SU-DHL-6 (cell line): ENCODE data around the gene DICER1.

ENCODE experiments used
- H2AFZ ChIP-seq: fragments of 200-600 bp; sonication (generic); 2 replicates; pipeline ENCODE4 v1.6.1; 2014; ENCODE audit warnings: low read depth, mild to moderate bottlenecking, moderate library complexity, mixed read lengths, antibody characterized with exemption, low read length; ENCODE audit not compliant: severe bottlenecking
- H3F3A ChIP-seq: fragments of 200-600 bp; shearing (Covaris generic); 2 replicates; pipeline ENCODE4 v1.6.0; 2016; ENCODE audit warnings: antibody characterized with exemption, mild to moderate bottlenecking; ENCODE audit not compliant: insufficient read depth
- H3K27ac ChIP-seq: fragments of 200-600 bp; sonication (generic); 2 replicates; pipeline ENCODE4 v1.5.1; 2016; ENCODE audit warnings: low read depth, mild to moderate bottlenecking, low read length, moderate library complexity, mixed read lengths
- H3K27me3 ChIP-seq: fragments of 200-600 bp; sonication (generic), shearing (Covaris generic); 2 replicates; pipeline ENCODE4 v1.6.0; 2014; ENCODE audit warnings: mild to moderate bottlenecking, low read length
- H3K36me3 ChIP-seq: fragments of 200-600 bp; sonication (generic); 2 replicates; pipeline ENCODE4 v1.6.1; 2014; ENCODE audit warnings: mild to moderate bottlenecking, low read length, mixed read lengths
- H3K4me2 ChIP-seq: fragments of 300-600, 200-600 bp; shearing (Covaris generic), sonication (generic); 2 replicates; pipeline ENCODE4 v1.6.0; 2014; ENCODE audit warnings: low read length, low read depth, mild to moderate bottlenecking; ENCODE audit not compliant: poor library complexity, severe bottlenecking
- H3K4me3 ChIP-seq: fragments of 200-600 bp; sonication (generic); 2 replicates; pipeline ENCODE4 v1.5.1; 2014; ENCODE audit warnings: antibody characterized with exemption, low read length, mild to moderate bottlenecking, mixed read lengths; ENCODE audit not compliant: insufficient read depth, poor library complexity, severe bottlenecking
- H3K79me2 ChIP-seq: fragments of 200-600 bp; sonication (generic); 2 replicates; pipeline ENCODE4 v1.6.1; 2014; ENCODE audit warnings: mild to moderate bottlenecking, low read length, moderate library complexity; ENCODE audit not compliant: insufficient read depth
- H3K9ac ChIP-seq: fragments of 200-600 bp; sonication (generic); 2 replicates; pipeline ENCODE4 v1.7.0; 2014; ENCODE audit warnings: mild to moderate bottlenecking, low read length
- H3K9me2 ChIP-seq: fragments of 200-600 bp; sonication (generic); replicated peaks from 2 replicates; pipeline ENCODE4 v1.6.1; 2014; ENCODE audit warnings: low read length; ENCODE audit not compliant: insufficient read depth
- H3K9me3 ChIP-seq: fragments of 200-600 bp; sonication (generic); 2 replicates; pipeline ENCODE4 v1.6.1; 2014; ENCODE audit warnings: low read length, mixed read lengths; ENCODE audit not compliant: insufficient read depth
- H4K20me1 ChIP-seq: fragments of 200-600 bp; sonication (generic); 2 replicates; pipeline ENCODE4 v1.6.1; 2014; ENCODE audit warnings: low read depth, mild to moderate bottlenecking, antibody characterized with exemption, low read length, moderate library complexity, mixed read lengths
- EZH2phosphoT487 ChIP-seq: fragments of 200-600 bp; sonication (generic), shearing (Covaris generic); conservative IDR thresholded peaks from 2 replicates; pipeline ENCODE4 v1.6.1; 2018; ENCODE audit warnings: mild to moderate bottlenecking, antibody characterized with exemption, low read length, moderate library complexity, mixed read lengths
- TF ChIP-seq, protein P1 (sequence below): fragments of 200-600 bp; sonication (generic); IDR thresholded peaks from one replicate; pipeline ENCODE4 v1.5.1; 2017; ENCODE audit warnings: antibody characterized with exemption, mild to moderate bottlenecking, low read length, moderate library complexity; ENCODE audit not compliant: insufficient read depth, poor library complexity, severe bottlenecking

DICER1 gene

GRCh38 chr14:95067526-95067925, 89.8 kb downstream of the DICER1 start:
- Histone ChIP-seq H3K4me2 (no peak overlapping the region), H3K79me2 (no peaks in the 10 kb centered on the region), H3K9me2 (no peaks in the 10 kb centered on the region), H3K27ac (no peak overlapping the region), H2AFZ (no peak overlapping the region), H3K4me3 (no peak overlapping the region), H3K9me3 (no peaks in the 10 kb centered on the region), H3K9ac (no peak overlapping the region), H3F3A (no peaks in the 10 kb centered on the region), H3K36me3 (no peaks in the 10 kb centered on the region), H4K20me1 (no peaks in the 10 kb centered on the region), H3K27me3 (no peaks in the 10 kb centered on the region)
- TF ChIP-seq EZH2phosphoT487, result no peak
- TF ChIP-seq, protein P1, sequence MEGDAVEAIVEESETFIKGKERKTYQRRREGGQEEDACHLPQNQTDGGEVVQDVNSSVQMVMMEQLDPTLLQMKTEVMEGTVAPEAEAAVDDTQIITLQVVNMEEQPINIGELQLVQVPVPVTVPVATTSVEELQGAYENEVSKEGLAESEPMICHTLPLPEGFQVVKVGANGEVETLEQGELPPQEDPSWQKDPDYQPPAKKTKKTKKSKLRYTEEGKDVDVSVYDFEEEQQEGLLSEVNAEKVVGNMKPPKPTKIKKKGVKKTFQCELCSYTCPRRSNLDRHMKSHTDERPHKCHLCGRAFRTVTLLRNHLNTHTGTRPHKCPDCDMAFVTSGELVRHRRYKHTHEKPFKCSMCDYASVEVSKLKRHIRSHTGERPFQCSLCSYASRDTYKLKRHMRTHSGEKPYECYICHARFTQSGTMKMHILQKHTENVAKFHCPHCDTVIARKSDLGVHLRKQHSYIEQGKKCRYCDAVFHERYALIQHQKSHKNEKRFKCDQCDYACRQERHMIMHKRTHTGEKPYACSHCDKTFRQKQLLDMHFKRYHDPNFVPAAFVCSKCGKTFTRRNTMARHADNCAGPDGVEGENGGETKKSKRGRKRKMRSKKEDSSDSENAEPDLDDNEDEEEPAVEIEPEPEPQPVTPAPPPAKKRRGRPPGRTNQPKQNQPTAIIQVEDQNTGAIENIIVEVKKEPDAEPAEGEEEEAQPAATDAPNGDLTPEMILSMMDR, result no peak

DNA sequence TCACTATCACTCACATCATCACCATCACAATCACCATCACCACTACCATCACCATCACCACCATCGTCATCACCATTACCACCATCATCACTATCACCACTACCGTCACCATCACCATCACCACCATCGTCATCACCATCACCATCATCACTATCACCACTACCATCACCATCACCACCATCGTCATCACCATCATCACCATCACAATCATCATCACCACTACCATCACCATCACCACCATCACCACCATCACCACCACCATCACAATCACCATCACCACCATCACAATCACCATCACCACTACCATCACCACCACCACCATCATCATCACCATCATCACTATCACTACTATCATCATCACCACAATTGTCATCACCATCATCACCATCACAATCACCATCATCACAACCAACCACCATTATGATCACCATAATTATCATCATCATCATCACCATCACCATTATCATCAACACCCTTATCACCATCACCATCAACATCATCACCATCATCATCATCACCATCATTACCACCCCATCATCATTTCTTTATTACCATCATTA, 90.8 kb downstream of the DICER1 start:
- Histone ChIP-seq H3K9me2 (no peaks in the 10 kb centered on the region), H3K4me3 (no peak overlapping the region), H3K79me2 (no peaks in the 10 kb centered on the region), H4K20me1 (no peaks in the 10 kb centered on the region), H3K36me3 (no peaks in the 10 kb centered on the region), H3K9ac (no peak overlapping the region), H3K27ac (no peak overlapping the region), H3F3A (no peaks in the 10 kb centered on the region), H3K4me2 (no peak overlapping the region), H2AFZ (no peak overlapping the region), H3K27me3 (no peaks in the 10 kb centered on the region), H3K9me3 (no peaks in the 10 kb centered on the region)
- TF ChIP-seq EZH2phosphoT487, result no peak
- TF ChIP-seq, protein P1, result no peak

DNA sequence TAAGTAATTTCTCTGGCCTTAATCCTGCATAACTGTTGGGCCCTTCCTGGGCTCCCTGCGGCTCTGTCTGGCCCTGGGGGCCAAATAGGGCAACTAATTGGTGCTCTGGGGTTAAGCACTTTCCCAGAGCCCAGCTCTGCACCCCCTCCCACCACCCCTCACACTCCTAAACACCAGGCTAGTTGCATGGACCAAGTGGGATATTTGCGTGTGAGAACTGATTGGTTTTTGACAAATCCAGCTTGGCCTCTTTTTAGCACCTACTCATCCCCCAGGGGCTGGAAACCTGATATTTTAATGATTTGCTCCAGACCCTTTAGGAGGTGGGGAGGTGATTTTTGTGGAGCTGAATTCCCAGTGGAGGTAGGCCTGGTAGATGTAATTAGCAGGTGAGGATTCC, 91.9 kb downstream of the DICER1 start:
- no peaks in the 10 kb centered on the region for H3K9me3 ChIP-seq
- H3K27me3 ChIP-seq, result no peaks in the 10 kb centered on the region
- no peaks in the 10 kb centered on the region for H3K36me3 ChIP-seq
- no peak overlapping the region for H3K4me2 ChIP-seq
- no peaks in the 10 kb centered on the region for H3F3A ChIP-seq
- H3K4me3 ChIP-seq, result no peak overlapping the region
- no peaks in the 10 kb centered on the region for H3K9me2 ChIP-seq
- no peaks in the 10 kb centered on the region for H4K20me1 ChIP-seq
- no peak overlapping the region for H2AFZ ChIP-seq
- TF ChIP-seq EZH2phosphoT487, result no peak
- H3K27ac ChIP-seq, result no peak overlapping the region
- H3K79me2 ChIP-seq, result no peaks in the 10 kb centered on the region
- no peak overlapping the region for H3K9ac ChIP-seq

DNA sequence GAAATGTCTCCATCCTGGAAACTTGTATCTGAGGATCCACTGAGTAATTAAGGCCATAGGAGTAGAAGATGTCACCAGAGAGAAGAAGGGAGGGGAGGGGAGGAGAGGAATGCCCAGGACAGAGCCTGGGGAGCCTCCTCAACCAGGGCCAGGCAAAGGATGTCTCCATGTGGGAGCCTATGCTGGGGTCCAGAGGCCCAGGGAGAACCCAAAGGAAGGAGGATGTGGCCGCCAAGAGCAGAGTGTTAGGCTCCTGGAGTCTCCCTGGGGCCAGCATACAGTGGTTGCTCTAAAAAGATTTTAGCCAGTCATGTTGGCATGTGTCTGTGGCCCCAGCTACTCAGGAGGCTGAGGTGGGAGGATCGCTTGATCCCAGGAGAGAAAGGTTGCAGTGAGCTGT, 92.6 kb downstream of the DICER1 start:
- Histone ChIP-seq H3K9me3 (no peaks in the 10 kb centered on the region), H3K4me2 (no peak overlapping the region), H3K4me3 (no peak overlapping the region), H2AFZ (no peak overlapping the region), H3K36me3 (no peaks in the 10 kb centered on the region), H3K27me3 (no peaks in the 10 kb centered on the region), H3K79me2 (no peaks in the 10 kb centered on the region), H3F3A (no peaks in the 10 kb centered on the region), H3K9me2 (no peaks in the 10 kb centered on the region), H4K20me1 (no peaks in the 10 kb centered on the region), H3K9ac (no peak overlapping the region), H3K27ac (no peak overlapping the region)
- TF ChIP-seq EZH2phosphoT487, result no peak
- TF ChIP-seq, protein P1, result no peak
